Retina (tissue), 1 donor: ENCODE measurements around the gene CTAGE4.
"Not testable (repeated sequence)": the region's sequence is repeated elsewhere in the genome, so short reads cannot be mapped to it uniquely, and the experiment has no call there.

ENCODE experiments used
- DNase-seq: peaks from one replicate; pipeline ENCODE4 v3.0.0-alpha.2; 2016

CTAGE4 gene, protein sequence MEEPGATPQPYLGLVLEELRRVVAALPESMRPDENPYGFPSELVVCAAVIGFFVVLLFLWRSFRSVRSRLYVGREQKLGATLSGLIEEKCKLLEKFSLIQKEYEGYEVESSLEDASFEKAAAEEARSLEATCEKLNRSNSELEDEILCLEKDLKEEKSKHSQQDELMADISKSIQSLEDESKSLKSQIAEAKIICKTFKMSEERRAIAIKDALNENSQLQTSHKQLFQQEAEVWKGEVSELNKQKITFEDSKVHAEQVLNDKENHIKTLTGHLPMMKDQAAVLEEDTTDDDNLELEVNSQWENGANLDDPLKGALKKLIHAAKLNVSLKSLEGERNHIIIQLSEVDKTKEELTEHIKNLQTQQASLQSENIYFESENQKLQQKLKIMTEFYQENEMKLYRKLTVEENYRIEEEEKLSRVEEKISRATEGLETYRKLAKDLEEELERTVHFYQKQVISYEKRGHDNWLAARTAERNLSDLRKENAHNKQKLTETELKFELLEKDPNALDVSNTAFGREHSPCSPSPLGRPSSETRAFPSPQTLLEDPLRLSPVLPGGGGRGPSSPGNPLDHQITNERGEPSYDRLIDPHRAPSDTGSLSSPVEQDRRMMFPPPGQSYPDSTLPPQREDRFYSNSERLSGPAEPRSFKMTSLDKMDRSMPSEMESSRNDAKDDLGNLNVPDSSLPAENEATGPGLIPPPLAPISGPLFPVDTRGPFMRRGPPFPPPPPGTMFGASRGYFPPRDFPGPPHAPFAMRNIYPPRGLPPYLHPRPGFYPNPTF

DNA sequence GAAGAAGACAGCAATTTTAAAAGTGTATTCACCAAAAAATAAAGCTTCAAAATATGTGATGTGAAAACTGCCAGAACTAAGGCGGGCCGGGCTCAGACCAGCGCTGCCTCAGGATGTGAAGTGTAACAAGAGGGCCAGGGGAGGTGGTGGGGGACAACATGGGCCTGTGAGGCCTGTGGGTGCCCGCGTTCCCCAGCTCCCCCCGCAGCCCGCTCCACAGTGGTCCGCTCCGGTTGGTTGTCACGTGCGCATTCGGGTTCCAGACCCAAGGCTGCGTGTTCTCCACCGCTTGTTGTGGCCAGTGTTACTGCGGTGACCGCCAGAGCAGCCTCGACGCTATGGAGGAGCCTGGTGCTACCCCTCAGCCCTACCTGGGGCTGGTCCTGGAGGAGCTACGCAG, at the start of gene CTAGE4:
TSS of gene CTAGE4 (plus strand) at position 301 of the 400 bp plus-strand sequence. CDS start at position 339, 38 bp downstream.
- not testable (repeated sequence) for DNase-seq

DNA sequence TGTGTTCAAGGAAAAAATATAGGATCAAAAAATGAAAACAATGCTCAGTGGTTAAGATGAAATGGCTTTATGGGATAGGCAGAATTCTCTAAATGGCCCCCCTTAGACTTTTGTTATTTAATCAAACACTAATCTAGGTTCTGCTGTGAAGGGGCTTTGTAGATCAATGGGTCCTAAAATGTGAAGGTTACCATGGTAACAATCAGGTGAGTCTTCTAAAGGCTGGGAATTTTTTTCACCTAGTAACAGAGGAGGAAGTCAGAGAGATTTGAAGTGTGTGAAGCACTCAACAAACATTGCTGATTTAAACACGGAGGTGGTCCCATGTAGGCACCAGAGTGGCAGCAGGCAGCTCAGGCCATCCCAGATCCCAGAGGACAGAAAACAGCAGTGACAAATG, 49.1 kb upstream of the CTAGE4 start:
- no peak for DNase-seq

DNA sequence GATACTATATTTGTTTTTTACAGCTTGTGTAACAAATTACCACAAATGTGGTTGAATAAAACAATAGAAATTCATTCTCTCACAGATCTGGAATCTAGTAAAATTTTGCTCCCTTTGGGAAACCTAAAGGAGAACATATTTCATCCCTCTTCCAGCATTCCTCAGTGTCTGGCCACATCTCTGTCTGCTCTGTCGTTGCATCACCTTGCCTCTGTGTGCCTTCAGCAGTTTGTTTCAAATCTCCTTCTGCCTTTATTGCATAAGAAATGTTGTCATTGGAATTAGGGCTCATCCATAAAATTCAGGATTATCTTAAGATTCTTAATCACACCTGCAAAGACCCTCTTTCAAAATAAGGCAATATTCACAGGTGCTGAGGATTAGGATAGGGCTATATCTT, 45.8 kb upstream of the CTAGE4 start:
- no peak for DNase-seq

DNA sequence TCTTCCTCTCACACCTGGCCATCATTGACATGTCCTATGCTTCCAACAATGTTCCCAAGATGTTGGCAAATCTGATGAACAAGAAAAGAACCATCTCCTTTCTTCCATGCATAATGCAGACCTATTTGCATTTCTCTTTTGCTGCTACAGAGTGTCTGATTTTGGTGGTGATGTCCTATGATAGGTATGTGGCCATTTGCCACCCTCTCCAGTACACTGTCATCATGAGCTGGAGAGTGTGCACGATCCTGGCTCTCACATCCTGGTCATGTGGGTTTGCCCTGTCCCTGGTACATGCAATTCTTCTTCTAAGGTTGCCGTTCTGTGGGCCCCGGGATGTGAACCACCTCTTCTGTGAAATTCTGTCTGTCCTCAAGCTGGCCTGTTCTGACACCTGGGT, 41.1 kb upstream of the CTAGE4 start:
- DNase-seq, result no peak

DNA sequence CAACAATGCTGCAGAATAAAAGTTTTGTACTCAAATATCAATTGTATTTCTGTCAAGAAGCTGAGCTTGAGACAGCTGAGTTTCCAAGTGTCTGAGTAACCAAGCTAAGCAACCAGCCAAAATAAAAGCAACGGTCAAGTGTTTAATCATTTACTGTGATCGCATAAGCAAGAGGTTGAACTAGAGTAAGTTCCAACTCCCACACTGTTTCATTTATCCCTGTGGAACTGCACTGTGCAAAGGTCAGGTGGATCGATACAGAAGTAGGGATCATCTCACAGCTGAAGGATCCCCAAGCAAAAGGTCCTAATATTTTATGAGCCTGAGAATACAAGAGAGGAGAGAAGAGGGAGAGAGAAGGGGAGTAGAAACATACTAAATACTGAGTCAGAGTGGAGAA, 38.8 kb upstream of the CTAGE4 start:
- DNase-seq, result no peak

DNA sequence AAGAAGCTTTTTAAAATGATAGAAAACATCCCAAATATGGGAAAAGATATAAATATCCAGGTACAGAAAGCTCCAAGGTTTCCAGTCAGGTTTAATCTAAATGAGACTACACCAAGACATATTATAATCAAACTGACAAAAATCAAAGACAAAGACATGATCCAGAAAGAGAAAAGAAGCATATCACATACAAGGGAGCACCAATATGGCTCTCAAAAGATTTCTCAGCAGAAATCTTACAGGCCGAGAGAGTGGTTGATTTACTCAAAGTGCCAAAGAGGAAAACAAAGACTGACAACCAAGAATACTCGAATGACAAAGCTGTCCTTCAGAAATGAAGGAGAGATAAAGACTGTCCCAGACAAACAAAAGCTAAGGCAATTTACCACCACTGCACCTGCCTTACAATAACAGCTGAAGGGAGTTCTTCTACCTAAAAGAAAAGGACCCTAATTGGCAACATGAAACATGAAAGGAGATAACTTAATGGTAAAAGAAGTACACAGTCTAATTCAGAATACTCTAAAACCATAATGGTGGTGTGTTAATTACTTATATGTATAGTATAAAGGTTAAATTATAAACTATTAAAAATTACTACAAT, 34.9 kb upstream of the CTAGE4 start:
- DNase-seq, result no peak

DNA sequence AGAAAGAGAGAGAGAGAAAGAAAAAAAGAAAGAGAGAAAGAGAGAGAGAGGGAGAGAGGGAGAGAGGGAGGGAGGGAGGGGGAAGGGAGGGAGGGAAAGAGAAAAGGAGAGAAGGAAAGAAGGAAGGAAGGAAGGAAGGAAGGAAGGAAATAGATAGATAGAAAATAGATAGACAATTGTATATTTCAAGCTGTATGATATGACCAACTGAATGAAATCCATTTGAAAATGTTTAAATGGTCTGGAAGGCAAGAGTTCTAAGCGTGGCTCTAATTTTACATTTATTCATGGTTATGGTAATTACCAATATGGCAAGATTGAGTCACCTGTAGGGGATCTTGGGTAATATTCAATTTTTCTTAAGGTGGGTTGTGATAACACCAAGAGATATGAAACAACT, 24.4 kb upstream of the CTAGE4 start:
- no peak for DNase-seq

DNA sequence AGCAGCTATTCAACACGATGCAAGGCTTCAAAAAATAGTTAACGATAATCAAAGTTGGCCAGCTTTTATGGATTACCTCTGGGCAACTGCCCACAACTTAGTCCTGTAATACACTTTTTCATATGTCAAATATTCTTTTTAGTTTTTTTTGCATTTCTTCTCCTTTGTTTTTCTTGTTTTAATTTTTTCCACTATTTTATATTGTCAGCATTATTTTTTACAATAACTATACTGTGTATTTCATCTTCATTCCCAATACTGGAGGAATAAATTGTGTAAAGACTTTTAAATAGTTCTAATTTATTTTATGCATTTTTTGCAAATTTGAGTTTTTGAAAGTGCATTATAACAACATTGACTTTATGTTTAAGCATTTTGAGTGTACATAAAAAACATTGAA, 18.5 kb upstream of the CTAGE4 start:
- DNase-seq, result no peak

DNA sequence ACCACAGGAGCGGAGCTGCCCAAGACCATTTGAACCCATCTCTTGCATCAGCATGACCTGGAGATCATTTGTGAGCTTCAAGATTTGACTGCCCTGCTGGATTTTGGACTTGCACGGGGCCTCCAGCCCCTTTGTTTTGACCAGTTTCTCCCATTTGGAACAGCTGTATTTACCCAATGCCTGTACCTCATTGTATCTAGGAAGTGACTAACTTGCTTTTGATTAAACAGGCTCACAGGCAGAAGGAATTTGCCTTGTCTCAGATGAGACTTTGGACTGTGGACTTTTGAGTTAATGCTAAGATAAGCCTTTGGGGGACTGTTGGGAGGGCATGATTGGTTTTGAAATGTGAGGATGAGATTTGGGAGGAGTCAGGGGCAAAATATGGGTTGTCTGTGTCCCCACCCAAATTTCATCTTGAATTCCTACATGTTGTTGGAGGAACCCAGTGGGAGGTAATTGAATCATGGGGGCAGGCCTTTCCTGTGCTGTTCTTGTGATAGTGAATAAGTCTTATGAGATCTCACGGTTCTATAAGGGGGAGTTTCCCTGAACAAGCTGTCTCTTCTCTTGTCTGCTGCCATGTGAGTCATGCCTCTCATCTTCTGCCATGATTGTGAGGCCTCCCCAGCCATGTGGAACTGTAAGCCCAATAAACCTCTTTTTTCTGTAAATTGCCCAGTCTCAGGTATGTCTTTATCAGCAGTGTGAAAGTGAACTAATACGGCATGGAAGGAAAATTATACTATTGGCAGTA, 11.5 kb upstream of the CTAGE4 start:
- DNase-seq, result not testable (repeated sequence)

DNA sequence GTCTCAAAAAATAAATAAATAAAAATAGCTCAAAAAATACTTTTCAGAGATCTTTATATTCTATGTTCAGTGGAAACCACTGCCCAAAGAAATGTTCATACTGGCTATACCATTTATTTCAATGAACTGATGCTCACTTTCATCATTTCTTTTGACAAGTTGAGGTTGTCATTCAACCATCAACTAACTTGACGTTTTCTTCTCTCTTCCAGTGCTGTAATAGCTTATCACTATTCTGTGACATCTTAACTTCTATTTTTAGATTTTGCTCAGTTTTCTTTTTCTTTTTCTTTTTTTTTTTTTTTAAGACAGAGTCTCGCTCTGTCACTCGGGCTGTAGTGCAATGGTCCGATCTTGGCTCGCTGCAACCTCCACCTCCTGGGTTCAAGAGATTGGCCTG, 8.7 kb upstream of the CTAGE4 start:
- no peak for DNase-seq

DNA sequence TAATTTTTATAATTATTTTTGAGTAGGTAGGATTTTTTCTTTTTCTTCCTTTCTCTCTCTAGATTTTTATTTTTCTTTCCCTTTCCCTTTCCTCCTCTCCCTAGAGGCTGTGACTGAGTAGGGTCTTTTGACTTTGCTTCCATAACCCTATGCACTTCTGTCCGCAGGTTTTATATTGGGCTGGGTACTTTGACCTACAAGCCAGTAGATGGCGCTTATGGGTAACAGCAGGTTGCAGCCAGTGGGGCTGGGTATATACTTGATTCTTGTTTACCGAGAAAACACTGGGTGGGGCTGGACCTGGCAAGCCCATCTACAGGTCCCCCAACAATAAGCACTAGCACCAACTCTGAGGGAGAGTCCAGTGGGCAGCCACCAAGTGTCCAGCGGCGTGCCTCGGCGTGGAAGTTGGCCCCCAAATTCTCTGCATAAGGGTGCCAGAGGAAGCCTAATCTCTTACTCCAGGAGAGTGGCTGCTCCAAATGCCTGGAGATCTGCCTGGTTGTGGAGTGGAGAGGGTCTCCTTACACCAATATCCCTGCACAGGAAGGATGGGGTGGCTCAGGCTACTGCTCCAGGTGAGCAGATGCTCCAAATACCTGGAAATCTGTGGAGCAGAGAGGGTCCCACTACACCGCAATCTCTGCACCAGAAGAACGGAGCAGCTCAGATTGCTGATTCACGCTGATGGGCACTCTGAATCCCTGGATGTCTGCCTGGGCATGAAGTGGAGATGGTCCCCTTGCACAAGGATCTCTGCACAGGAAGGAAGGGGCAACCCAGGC, 4.7 kb upstream of the CTAGE4 start:
- not testable (repeated sequence) for DNase-seq

DNA sequence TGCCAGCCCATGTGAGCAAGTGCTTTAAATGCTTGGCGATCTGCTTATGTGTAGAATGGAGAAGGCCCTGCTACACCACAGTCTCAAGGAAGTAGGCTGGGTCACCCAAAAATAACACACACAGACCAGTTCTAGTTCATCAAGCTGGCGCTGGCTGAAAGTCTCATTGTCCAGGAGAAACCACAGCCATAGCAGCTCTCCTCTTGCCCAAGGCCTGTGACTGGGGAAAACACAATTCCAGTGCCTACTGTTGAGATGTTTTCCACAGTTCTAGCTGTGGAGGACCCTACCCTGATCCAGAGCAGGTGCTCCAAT, 4.1 kb upstream of the CTAGE4 start:
- DNase-seq, result not testable (repeated sequence)

DNA sequence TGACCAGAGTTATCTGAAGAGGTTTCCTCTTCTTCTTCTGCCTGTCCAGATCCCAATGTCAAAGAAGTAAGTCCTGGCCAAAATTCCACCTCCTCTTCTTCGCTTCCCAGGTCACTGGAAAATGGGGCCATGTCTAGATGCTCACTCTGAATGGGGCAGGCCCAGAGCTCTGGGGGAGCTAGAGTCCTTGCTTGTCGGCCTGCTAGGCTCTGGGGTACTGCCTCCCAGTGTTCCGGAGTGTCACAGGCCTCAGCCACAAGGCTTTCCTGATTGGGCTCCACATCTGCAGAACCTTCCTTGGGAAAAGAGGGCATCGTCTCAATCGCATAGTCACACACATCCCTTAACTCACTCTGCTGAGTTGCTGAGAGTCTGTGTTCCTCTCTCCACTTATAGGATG, 4.6 kb downstream of the CTAGE4 start:
- DNase-seq, result not testable (repeated sequence)

DNA sequence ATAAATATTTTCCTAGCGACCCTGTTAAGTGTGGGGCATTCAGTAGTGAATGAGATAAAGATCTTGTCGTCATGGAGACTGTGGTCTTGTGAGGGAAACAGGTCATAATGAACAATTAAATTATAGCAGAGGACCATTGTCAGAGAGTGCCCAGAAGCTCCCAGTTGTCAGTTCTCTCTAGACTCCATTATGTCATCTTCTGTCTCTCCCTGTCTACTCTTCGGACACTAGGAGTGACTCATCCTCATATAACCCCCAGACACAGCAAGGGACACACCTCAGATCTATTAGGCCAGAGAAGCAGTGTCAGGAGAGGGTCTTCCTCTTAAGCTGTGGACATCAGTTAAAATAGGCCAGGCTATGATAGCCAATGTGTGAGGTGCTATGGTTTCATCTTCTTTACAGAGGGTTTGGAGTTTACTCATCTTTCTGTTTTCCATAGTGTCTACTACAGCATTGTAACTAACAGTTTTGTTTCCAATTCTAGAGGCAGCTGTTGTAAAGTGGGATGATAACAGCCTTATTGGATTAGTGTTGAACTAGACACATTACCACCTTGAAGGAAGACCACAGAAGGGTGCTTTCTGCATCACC, 5.4 kb downstream of the CTAGE4 start:
- not testable (repeated sequence) for DNase-seq

DNA sequence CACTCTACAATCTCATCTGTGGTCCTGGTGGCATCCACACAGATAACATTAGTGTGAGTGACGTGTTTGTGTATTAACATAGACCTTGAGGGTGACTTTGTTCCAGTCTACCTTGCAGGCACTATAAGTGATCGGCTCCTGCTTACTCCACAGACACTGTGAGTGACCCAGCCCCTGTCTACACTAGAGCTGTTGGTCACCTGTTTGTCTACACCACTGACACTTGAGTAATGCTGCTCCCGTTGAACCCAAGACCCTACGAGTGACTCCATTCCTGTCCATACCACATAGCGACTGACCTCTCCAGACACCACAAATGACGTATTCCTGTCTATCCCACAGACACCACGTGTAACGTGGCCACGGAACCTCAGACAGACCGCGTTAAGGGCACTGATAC, 10.5 kb downstream of the CTAGE4 start:
- DNase-seq, result not testable (repeated sequence)

DNA sequence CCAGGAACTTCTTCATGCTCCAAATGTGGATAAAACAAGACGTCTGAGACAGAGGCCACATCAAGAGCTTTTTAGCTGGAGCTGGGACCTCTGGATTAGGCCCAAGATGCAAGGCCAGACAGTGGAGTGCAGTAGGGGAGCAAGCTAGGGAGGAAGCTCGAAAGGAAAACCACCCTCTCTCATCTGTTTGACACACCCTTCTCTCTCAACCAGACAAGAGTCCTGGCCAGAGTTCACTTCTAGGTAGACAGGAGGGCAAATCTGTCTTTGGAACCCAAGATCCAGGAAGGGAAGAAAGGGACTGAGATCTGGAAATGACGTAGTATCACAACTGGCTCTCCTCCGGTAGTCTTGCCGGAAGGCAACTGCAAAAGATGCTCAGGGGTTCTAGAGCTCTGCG, 11.2 kb downstream of the CTAGE4 start:
- not testable (repeated sequence) for DNase-seq

DNA sequence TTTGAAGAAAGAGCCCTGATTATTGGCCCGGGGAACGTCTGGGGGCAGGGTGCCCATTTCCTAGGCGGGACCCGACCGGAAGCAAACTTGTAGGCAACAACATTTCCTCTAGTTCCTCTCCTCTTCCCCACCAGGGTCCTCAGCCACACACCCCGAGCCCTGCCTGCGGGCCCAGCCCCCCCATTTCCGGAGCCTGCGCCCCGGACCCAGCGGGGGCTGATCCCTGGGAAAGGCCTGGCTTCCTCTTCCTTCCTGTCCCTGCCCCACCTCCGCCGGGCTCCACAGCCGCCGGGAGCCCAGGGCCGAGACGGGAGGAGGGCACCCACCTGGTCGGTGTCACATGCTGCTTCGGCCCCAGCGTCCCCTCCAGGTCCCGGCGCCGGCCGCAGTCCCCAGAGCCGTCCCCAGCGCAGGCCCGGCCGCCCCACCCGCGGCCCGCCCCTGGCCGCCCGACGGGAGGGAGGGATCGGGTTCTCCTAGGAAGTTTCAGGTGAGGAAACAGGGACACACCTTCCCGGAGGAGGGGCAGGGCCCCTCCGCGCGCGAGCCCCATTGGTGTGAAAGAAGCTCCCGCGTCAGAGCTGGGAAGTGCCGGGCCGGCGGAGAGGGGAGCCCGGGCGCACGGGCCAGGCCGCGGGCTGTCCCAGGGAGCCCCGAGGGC, 12.1 kb downstream of the CTAGE4 start, which contains the start of gene ARHGEF35:
TSS of gene ARHGEF35 (minus strand) at position 622 of the 661 bp plus-strand sequence. CDS start 7,450 bp downstream, outside the sequence.
- not testable (repeated sequence) for DNase-seq

DNA sequence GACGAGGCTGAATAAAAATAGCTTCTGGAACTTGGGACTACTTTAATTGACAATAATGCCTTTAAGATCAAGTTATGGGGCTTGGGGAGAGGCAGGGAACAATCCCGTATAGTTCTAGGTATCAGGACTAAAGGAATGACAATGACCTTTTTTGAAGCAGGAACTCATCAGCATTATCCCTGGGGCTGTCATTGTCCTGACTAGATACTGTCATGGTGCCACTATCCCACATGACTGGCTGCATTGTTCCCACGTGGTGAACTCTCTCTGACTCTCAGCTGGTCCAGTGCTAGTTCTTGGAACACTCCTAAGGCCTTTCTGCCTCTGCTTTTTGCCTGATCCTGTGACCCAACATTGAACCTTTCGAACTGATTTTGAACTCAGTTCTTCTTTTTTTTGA, 15.7 kb downstream of the CTAGE4 start:
- DNase-seq, result not testable (repeated sequence)

DNA sequence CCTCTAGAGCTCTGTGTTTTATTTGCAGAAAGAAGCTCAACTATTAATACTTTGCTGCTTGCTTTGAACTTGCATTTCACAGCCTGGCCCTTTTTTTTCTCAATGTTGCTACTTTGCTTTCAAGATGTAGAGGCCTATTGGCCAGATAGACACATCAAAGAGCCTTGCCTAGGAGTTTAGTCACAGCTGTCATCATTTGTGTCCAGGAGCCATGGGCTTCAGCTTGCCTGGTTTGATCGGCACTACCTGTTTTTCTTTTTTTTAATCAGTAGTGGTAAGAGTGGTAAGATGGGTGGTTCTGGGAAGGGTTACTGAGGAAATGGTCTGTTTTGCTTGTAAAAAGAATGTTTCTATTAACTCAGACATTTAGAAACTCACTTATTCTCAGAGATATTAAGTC, 18.7 kb downstream of the CTAGE4 start:
- DNase-seq, result not testable (repeated sequence)

DNA sequence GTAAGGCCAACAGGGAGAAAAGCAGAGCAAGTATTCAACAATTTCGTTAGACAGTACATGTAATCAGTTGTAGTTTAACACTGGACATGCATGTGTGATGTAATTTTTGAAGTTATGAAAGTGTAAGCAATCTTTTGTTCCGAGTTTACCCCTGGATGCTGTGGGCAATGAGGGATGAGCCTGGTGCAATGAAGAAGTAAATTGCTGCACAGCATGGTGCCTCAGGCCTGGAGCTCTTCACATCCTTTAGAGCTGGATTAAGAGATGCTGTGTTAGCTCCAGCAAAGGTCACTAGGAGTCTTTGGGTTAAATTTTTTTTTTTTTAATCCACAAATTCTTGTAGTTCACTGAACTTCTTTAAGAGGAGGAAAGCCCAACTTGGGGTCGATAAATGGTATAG, 19.8 kb downstream of the CTAGE4 start:
- not testable (repeated sequence) for DNase-seq

DNA sequence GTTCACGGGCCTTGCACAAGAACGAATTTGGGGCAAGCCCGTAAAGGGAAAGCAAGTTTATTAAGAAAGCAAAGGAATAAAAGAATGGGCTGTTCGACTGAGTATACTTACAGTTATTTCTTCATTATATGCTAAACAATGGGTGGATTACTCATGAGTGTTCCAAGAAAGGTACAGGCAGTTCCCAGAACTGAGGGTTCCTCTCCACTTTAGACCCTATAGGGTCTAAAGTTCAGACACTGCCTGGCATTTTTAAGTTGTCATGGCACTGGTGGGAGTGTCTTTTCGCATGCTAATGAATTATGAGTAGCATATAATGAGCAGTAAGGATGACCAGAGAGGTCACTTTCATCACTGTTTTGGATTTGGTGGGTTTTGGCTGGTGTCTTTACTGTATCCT, 22.0 kb downstream of the CTAGE4 start:
- not testable (repeated sequence) for DNase-seq
